ENCODE data around the gene GAK.

DNA sequence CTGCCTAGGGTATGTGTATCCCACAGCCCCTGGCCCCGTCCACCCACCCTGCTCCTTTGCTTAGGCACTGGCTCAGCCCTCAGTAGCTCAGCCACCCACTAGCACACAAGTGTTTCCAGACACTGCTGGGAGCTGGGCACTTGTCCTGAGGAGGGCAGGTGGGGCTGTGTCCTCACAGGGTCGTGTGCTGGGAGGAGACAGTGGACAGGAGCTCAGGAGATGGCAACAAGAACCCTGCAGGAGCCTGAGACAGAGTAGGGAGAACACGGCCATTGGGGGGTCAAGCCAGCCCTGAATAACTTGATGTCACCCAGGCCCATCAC, 100.7 kb downstream of the GAK start:
- TF ChIP-seq CTCF (IDR thresholded peaks at IDR 0.05) (no peak), POLR2A (IDR thresholded peaks at IDR 0.05) (no peak), EP300 (IDR thresholded peaks at IDR 0.05) (no peak)
